ENCODE measurements around the gene EPM2AIP1.
"Not testable (repeated sequence)": the region's sequence is repeated elsewhere in the genome, so short reads cannot be mapped to it uniquely, and the experiment has no call there.

Gene EPM2AIP1

GRCh38 chr3:36954452-36955134, 38.3 kb downstream of the EPM2AIP1 start:
- DNase-seq (ENCODE audit: low read depth in 2 of 2), result no peak

- DNase-seq (ENCODE audit: low read depth in 2 of 2), result not testable (repeated sequence)
Measured at GRCh38 chr3:36947814-36948213, 45.1 kb downstream of the EPM2AIP1 start.

GRCh38 chr3:36945333-36945980, 47.5 kb downstream of the EPM2AIP1 start:
- no peak for DNase-seq (ENCODE audit: low read depth in 2 of 2)

GRCh38 chr3:36944641-36945270, 48.2 kb downstream of the EPM2AIP1 start, which contains the start of gene TRANK1:
TRANK1 (minus strand) TSS chr3:36945054; CDS start chr3:36944809, 245 bp downstream.
- DNase-seq (ENCODE audit: low read depth in 2 of 2), result peak; percentile 53 to 55

- peak in 1 of 2 donors; percentile 7 for DNase-seq (ENCODE audit: low read depth in 2 of 2)
Measured at GRCh38 chr3:36944012-36944640, 48.8 kb downstream of the EPM2AIP1 start.

- DNase-seq (ENCODE audit: low read depth in 2 of 2), result no peak
Measured at GRCh38 chr3:36943601-36944000, 49.3 kb downstream of the EPM2AIP1 start.

- no peak for DNase-seq (ENCODE audit: low read depth in 2 of 2)
Measured at GRCh38 chr3:36942638-36943248, 50.2 kb downstream of the EPM2AIP1 start.

- DNase-seq (ENCODE audit: low read depth in 2 of 2), result no peak
Measured at GRCh38 chr3:36941658-36942057, 51.3 kb downstream of the EPM2AIP1 start.

- DNase-seq (ENCODE audit: low read depth in 2 of 2), result no peak
Measured at GRCh38 chr3:36941162-36941561, 51.8 kb downstream of the EPM2AIP1 start.

GRCh38 chr3:36937492-36937891, 55.4 kb downstream of the EPM2AIP1 start:
- no peak for DNase-seq (ENCODE audit: low read depth in 2 of 2)

All from stimulated activated CD4-positive, alpha-beta T cell treated with anti-CD3 and anti-CD28 coated beads, Interleukin-1b, Interleukin-23, amount 100 ng/mL, for 1 hour (primary cell).